CD8-positive, alpha-beta memory T cell (primary cell): ENCODE measurements around the gene HIF1AN. TPM values are rescaled to one million over a fixed set of nuclear protein-coding genes. Genes with fewer than 3 reads are reported as not detected.

Experiments
- CTCF ChIA-PET: fragments of 350-600 bp; sonication (Branson Sonifier 250); formaldehyde crosslinking; loops from one replicate; lab custom pipeline; 2021; ENCODE audit warnings: antibody characterized with exemption; lab: Charles Lee
- POLR2A ChIA-PET: fragments of 350-600 bp; sonication (Branson Sonifier 250); formaldehyde crosslinking; loops from one replicate; lab custom pipeline; 2021; ENCODE audit warnings: antibody characterized with exemption; lab: Charles Lee
- DNase-seq, 5 donors: peaks; one replicate each; pipeline versions ENCODE4 v3.0.0 to v3.0.0-alpha.2; 2020 to 2022; ENCODE audit warnings: mixed read lengths in 1 of 5
- H3K27ac ChIP-seq: one replicate; pipeline ENCODE4 v1.7.0; 2013; ENCODE audit warnings: low read depth, mild to moderate bottlenecking, low read length, moderate library complexity
- H3K27me3 ChIP-seq: 2 replicates; pipeline ENCODE4 v1.7.0; 2013; ENCODE audit warnings: low read length, mild to moderate bottlenecking; ENCODE audit not compliant: insufficient read depth, poor library complexity, severe bottlenecking
- H3K36me3 ChIP-seq: 2 replicates; pipeline ENCODE4 v1.7.0; 2013; ENCODE audit warnings: mild to moderate bottlenecking, low read length, moderate library complexity; ENCODE audit not compliant: insufficient read depth
- H3K4me1 ChIP-seq: 2 replicates; pipeline ENCODE4 v1.7.0; 2013; ENCODE audit warnings: mild to moderate bottlenecking, low read length, moderate library complexity; ENCODE audit not compliant: insufficient read depth
- H3K4me3 ChIP-seq: 2 replicates; pipeline ENCODE4 v1.7.0; 2013; ENCODE audit warnings: mild to moderate bottlenecking, low read length
- H3K9me3 ChIP-seq: 2 replicates; pipeline ENCODE4 v1.7.0; 2013; ENCODE audit warnings: mild to moderate bottlenecking, low read length
- H3K27ac Mint-ChIP-seq, 8 donors: one replicate each; pipeline ENCODE4 v1.8.0; 2020 to 2021; ENCODE audit warnings: mixed read lengths in 8 of 8, mild to moderate bottlenecking in 6 of 8, inconsistent platforms in 3 of 8, moderate library complexity in 3 of 8
- H3K27me3 Mint-ChIP-seq, 2 donors: one replicate each; pipeline ENCODE4 v1.8.0; 2020 to 2021; ENCODE audit warnings: mixed read lengths in 2 of 2, mild to moderate bottlenecking in 1 of 2, moderate library complexity in 1 of 2
- H3K36me3 Mint-ChIP-seq, 3 donors: one replicate each; pipeline ENCODE4 v1.8.0; 2020 to 2021; ENCODE audit warnings: mixed read lengths in 3 of 3, inconsistent platforms in 1 of 3, mild to moderate bottlenecking in 1 of 3
- H3K4me1 Mint-ChIP-seq, 3 donors: one replicate each; pipeline ENCODE4 v1.8.0; 2020 to 2021; ENCODE audit warnings: mixed read lengths in 3 of 3, inconsistent platforms in 1 of 3, mild to moderate bottlenecking in 1 of 3
- H3K4me3 Mint-ChIP-seq, 7 donors: one replicate each; pipeline ENCODE4 v1.8.0; 2020 to 2021; ENCODE audit warnings: mixed read lengths in 7 of 7, mild to moderate bottlenecking in 6 of 7, moderate library complexity in 4 of 7, inconsistent platforms in 2 of 7
- H3K9me3 Mint-ChIP-seq, 5 donors: one replicate each; pipeline ENCODE4 v1.8.0; 2020 to 2022; ENCODE audit warnings: mixed read lengths in 5 of 5, mild to moderate bottlenecking in 3 of 5, moderate library complexity in 2 of 5, inconsistent platforms in 1 of 5
- polyA plus RNA-seq: library from polyadenylated mRNA; unstranded; fragments of 300-500 nt; fragmentation: Illumina TruSeq; gene quantifications from one replicate; pipeline ENCODE4 v1.2.3, GENCODE V29; 2021
- total RNA-seq, 2 experiments: library from RNA; stranded (reverse); gene quantifications; one replicate each; pipeline ENCODE4 v1.2.3, GENCODE V29; 2021

HIF1AN gene
- total and polyA plus RNA-seq, 3 experiments from 2014 or later: 29.7 to 52.8 (median 48.6) TPM

GRCh38 chr10:100509241-100509840 is 26.4 kb upstream of the HIF1AN start:
- peaks cover 50% of the 10 kb centered on the region for H3K4me1 ChIP-seq
- no peak overlapping the region for H3K27ac ChIP-seq
- Mint-ChIP-seq H3K4me3 (peak overlapping the region in 6 of 7 donors; percentile 44 to 78 (median 72)), H3K9me3 (no peaks in the 10 kb centered on the region), H3K36me3 (peaks cover 12 to 39% (median 15%) of the 10 kb centered on the region in 3 donors), H3K27ac (peak overlapping the region; percentile 65 to 97 (median 92)), H3K27me3 (no peaks in the 10 kb centered on the region), H3K4me1 (peaks cover 63 to 68% (median 63%) of the 10 kb centered on the region in 3 donors)
- H3K4me3 ChIP-seq: peak overlapping the region; percentile 0
- peak in 3 of 5 donors; percentile 28 to 54 (median 39) for DNase-seq
- H3K36me3 ChIP-seq: peaks cover 21% of the 10 kb centered on the region
- ChIA-PET POLR2A (interaction anchor here (0.8 to 1.0 kb wide), 3 partner anchors 10 to 27 kb away, joined by 3 to 6 read pairs (median 4); partner anchors contain the start of genes HIF1AN and SEC31B), CTCF (interaction anchor here (0.8 to 6.5 kb wide), 18 partner anchors 9 to 178 kb away, joined by 3 to 80 read pairs (median 9); partner anchors contain the start of genes HIF1AN and SEC31B)
- no peaks in the 10 kb centered on the region for H3K27me3 ChIP-seq
- no peaks in the 10 kb centered on the region for H3K9me3 ChIP-seq

GRCh38 chr10:100510533-100511308 is 25.0 kb upstream of the HIF1AN start:
- Mint-ChIP-seq H3K36me3 (peaks cover 8 to 34% (median 14%) of the 10 kb centered on the region in 3 donors), H3K9me3 (no peaks in the 10 kb centered on the region), H3K4me1 (peaks cover 61 to 64% (median 63%) of the 10 kb centered on the region in 3 donors), H3K27me3 (no peaks in the 10 kb centered on the region), H3K4me3 (peak overlapping the region; percentile 2 to 68 (median 64)), H3K27ac (peak overlapping the region; percentile 54 to 97 (median 83))
- Histone ChIP-seq H3K4me3 (peak overlapping the region; percentile 16), H3K4me1 (peaks cover 50% of the 10 kb centered on the region), H3K27ac (no peak overlapping the region), H3K27me3 (no peaks in the 10 kb centered on the region), H3K36me3 (peaks cover 7% of the 10 kb centered on the region), H3K9me3 (no peaks in the 10 kb centered on the region)
- peak; percentile 48 to 89 (median 80) for DNase-seq
- ChIA-PET CTCF (interaction anchor here (0.7 to 6.5 kb wide), 13 partner anchors 8 to 174 kb away, joined by 4 to 80 read pairs (median 10); partner anchors contain the start of genes HIF1AN and SEC31B), POLR2A (interaction anchor here (1.3 kb wide), 1 partner anchor 25 kb away, joined by 5 read pairs; the partner anchor contains the start of gene HIF1AN)

GRCh38 chr10:100515612-100516011 is 20.1 kb upstream of the HIF1AN start:
- POLR2A ChIA-PET: no interaction called here
- Histone ChIP-seq H3K4me1 (peaks cover 25% of the 10 kb centered on the region), H3K4me3 (no peak overlapping the region), H3K9me3 (no peaks in the 10 kb centered on the region), H3K27ac (no peak overlapping the region), H3K36me3 (no peaks in the 10 kb centered on the region), H3K27me3 (no peaks in the 10 kb centered on the region)
- no peaks in the 10 kb centered on the region for H3K9me3 Mint-ChIP-seq
- no peak overlapping the region for H3K27ac Mint-ChIP-seq
- DNase-seq: no peak
- H3K4me3 Mint-ChIP-seq: no peak overlapping the region
- CTCF ChIA-PET: interaction anchor here (0.8 to 1.3 kb wide), 2 partner anchors 9 to 20 kb away, joined by 3 read pairs; partner anchors contain the start of gene HIF1AN
- no peaks in the 10 kb centered on the region for H3K27me3 Mint-ChIP-seq
- H3K4me1 Mint-ChIP-seq: peaks cover 31 to 33% (median 32%) of the 10 kb centered on the region in 3 donors
- peaks cover 3 to 34% (median 11%) of the 10 kb centered on the region in 3 donors for H3K36me3 Mint-ChIP-seq

GRCh38 chr10:100516847-100517246 is 18.9 kb upstream of the HIF1AN start:
- Histone ChIP-seq H3K4me3 (no peak overlapping the region), H3K27me3 (no peaks in the 10 kb centered on the region), H3K9me3 (no peaks in the 10 kb centered on the region), H3K36me3 (no peaks in the 10 kb centered on the region), H3K27ac (no peak overlapping the region), H3K4me1 (peaks cover 14% of the 10 kb centered on the region)
- DNase-seq: no peak
- Mint-ChIP-seq H3K4me1 (peaks cover 18 to 21% (median 19%) of the 10 kb centered on the region in 3 donors), H3K4me3 (no peak overlapping the region), H3K27ac (no peak overlapping the region), H3K9me3 (no peaks in the 10 kb centered on the region), H3K27me3 (no peaks in the 10 kb centered on the region), H3K36me3 (peaks cover 3 to 39% (median 11%) of the 10 kb centered on the region in 3 donors)
- ChIA-PET POLR2A (no interaction called here), CTCF (interaction anchor here (3.8 to 5.4 kb wide), 3 partner anchors 7 to 35 kb away, joined by 35 to 65 read pairs (median 44); partner anchors contain the start of gene NDUFB8)

GRCh38 chr10:100518761-100519241 is 16.9 kb upstream of the HIF1AN start:
- ChIA-PET POLR2A (interaction anchor here (0.5 to 1.3 kb wide), 4 partner anchors 9 to 141 kb away, joined by 3 to 4 read pairs (median 3); no protein-coding TSS in a partner anchor), CTCF (interaction anchor here (0.6 to 5.4 kb wide), 28 partner anchors 9 to 784 kb away, joined by 3 to 65 read pairs (median 4); partner anchors contain the start of genes HIF1AN, NDUFB8 and PKD2L1)
- Mint-ChIP-seq H3K4me3 (no peak overlapping the region), H3K9me3 (no peaks in the 10 kb centered on the region), H3K36me3 (peaks cover 0 to 49% (median 12%) of the 10 kb centered on the region in 3 donors), H3K27ac (peak overlapping the region in 5 of 8 donors; percentile 5 to 77 (median 45)), H3K4me1 (peaks cover 6 to 10% (median 7%) of the 10 kb centered on the region in 3 donors), H3K27me3 (no peaks in the 10 kb centered on the region)
- H3K27ac ChIP-seq: no peak overlapping the region
- peak; percentile 36 to 64 (median 49) for DNase-seq
- peaks cover 10% of the 10 kb centered on the region for H3K4me1 ChIP-seq
- peaks cover 11% of the 10 kb centered on the region for H3K36me3 ChIP-seq
- no peaks in the 10 kb centered on the region for H3K9me3 ChIP-seq
- H3K4me3 ChIP-seq: no peak overlapping the region
- no peaks in the 10 kb centered on the region for H3K27me3 ChIP-seq

- Mint-ChIP-seq H3K4me3 (no peak within 1 kb of the TSS), H3K27ac (peak within 1 kb of the TSS in 6 of 8 donors; percentile 5 to 77 (median 54)), H3K9me3 (no peaks in the 10 kb centered on the region), H3K36me3 (peaks cover 0 to 50% (median 10%) of the 10 kb centered on the region in 3 donors), H3K27me3 (no peaks in the 10 kb centered on the region), H3K4me1 (peaks cover 6 to 10% (median 7%) of the 10 kb centered on the region in 3 donors)
- no peak for DNase-seq
- ChIA-PET CTCF (interaction anchor here (0.6 to 5.4 kb wide), 23 partner anchors 9 to 785 kb away, joined by 3 to 65 read pairs (median 5); partner anchors contain the start of genes HIF1AN, NDUFB8 and PKD2L1), POLR2A (interaction anchor here (1.2 kb wide), 1 partner anchor 10 kb away, joined by 3 read pairs; no protein-coding TSS in a partner anchor)
- H3K27me3 ChIP-seq: no peaks in the 10 kb centered on the region
- no peaks in the 10 kb centered on the region for H3K9me3 ChIP-seq
- H3K36me3 ChIP-seq: peaks cover 17% of the 10 kb centered on the region
- H3K4me1 ChIP-seq: peaks cover 10% of the 10 kb centered on the region
- no peak within 1 kb of the TSS for H3K27ac ChIP-seq
- no peak within 1 kb of the TSS for H3K4me3 ChIP-seq
These were observed 16.3 kb upstream of the HIF1AN start, which contains the start of gene SEC31B for GRCh38 chr10:100519311-100520051. Gene SEC31B (minus strand): TSS chr10:100519861. CDS start chr10:100516952, 2,909 bp downstream.
